Right lobe of liver (tissue), 4 donors: ENCODE measurements around the gene FLG2.

Experiments used
- POLR2A ChIP-seq: fragments of 450-650 bp; IDR thresholded peaks from one replicate; pipeline ENCODE4 v1.6.1; 2017; ENCODE audit warnings: antibody characterized with exemption, mild to moderate bottlenecking
- TF ChIP-seq, protein P1 (sequence below), 4 donors: fragments of 200-600 bp in 3 of 4; fragments of 450-650 bp in 1 of 4; IDR thresholded peaks; one replicate each; pipeline versions ENCODE4 v1.5.1 to v1.8.0; 2016 to 2022; ENCODE audit warnings: antibody characterized with exemption in 4 of 4, mild to moderate bottlenecking in 2 of 4
- donor health status: DM: no; HTN: no; CAD: no.
- donor health status: DM: no; HTN: no; CAD: no.
- donor health status: DM: no; HTN: yes; CAD: no.

GRCh38 chr1:152372672-152373071 lies 12.9 kb upstream of the FLG2 start:
- TF ChIP-seq, protein P1, sequence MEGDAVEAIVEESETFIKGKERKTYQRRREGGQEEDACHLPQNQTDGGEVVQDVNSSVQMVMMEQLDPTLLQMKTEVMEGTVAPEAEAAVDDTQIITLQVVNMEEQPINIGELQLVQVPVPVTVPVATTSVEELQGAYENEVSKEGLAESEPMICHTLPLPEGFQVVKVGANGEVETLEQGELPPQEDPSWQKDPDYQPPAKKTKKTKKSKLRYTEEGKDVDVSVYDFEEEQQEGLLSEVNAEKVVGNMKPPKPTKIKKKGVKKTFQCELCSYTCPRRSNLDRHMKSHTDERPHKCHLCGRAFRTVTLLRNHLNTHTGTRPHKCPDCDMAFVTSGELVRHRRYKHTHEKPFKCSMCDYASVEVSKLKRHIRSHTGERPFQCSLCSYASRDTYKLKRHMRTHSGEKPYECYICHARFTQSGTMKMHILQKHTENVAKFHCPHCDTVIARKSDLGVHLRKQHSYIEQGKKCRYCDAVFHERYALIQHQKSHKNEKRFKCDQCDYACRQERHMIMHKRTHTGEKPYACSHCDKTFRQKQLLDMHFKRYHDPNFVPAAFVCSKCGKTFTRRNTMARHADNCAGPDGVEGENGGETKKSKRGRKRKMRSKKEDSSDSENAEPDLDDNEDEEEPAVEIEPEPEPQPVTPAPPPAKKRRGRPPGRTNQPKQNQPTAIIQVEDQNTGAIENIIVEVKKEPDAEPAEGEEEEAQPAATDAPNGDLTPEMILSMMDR (IDR thresholded peaks at IDR 0.05): no peak
- TF ChIP-seq POLR2A: no peak
